Left hindlimb (tissue), 1 donor: ENCODE results near the gene CPED1.
"Not testable (repeated sequence)": the region's sequence is repeated elsewhere in the genome, so short reads cannot be mapped to it uniquely, and the experiment has no call there.

ENCODE experiments used
- DNase-seq: peaks from one replicate; pipeline ENCODE4 v3.0.0-alpha.2; 2018

The CPED1 gene

GRCh38 chr7:120997882-120998474, 9.5 kb downstream of the CPED1 start:
- DNase-seq: no peak

GRCh38 chr7:120998520-120998919, 10.0 kb downstream of the CPED1 start:
- no peak for DNase-seq

- no peak for DNase-seq
Measured at GRCh38 chr7:120998996-120999565, 10.6 kb downstream of the CPED1 start.

- no peak for DNase-seq
Measured at GRCh38 chr7:121000081-121000983, 11.8 kb downstream of the CPED1 start.

- DNase-seq: no peak
Measured at GRCh38 chr7:121001234-121001906, 12.9 kb downstream of the CPED1 start.

GRCh38 chr7:121002048-121002756, 13.7 kb downstream of the CPED1 start:
- no peak for DNase-seq

- no peak for DNase-seq
Measured at GRCh38 chr7:121002757-121003200, 14.3 kb downstream of the CPED1 start.

GRCh38 chr7:121003986-121004685, 15.6 kb downstream of the CPED1 start:
- DNase-seq: no peak

- DNase-seq: not testable (repeated sequence)
Measured at GRCh38 chr7:121005058-121005457, 16.5 kb downstream of the CPED1 start.

GRCh38 chr7:121005996-121006584, 17.6 kb downstream of the CPED1 start:
- DNase-seq: no peak

- no peak for DNase-seq
Measured at GRCh38 chr7:121006711-121007315, 18.3 kb downstream of the CPED1 start.

- no peak for DNase-seq
Measured at GRCh38 chr7:121008816-121009215, 20.3 kb downstream of the CPED1 start.

- no peak for DNase-seq
Measured at GRCh38 chr7:121011401-121011800, 22.9 kb downstream of the CPED1 start.

- DNase-seq: no peak
Measured at GRCh38 chr7:121012170-121012874, 23.8 kb downstream of the CPED1 start.

- no peak for DNase-seq
Measured at GRCh38 chr7:121012919-121013318, 24.4 kb downstream of the CPED1 start.

- DNase-seq: no peak
Measured at GRCh38 chr7:121015560-121015959, 27.0 kb downstream of the CPED1 start.

GRCh38 chr7:121016966-121017365, 28.5 kb downstream of the CPED1 start:
- no peak for DNase-seq

GRCh38 chr7:121017586-121017985, 29.1 kb downstream of the CPED1 start:
- no peak for DNase-seq

- no peak for DNase-seq
Measured at GRCh38 chr7:121019018-121019417, 30.5 kb downstream of the CPED1 start.

GRCh38 chr7:121020249-121020988, 31.9 kb downstream of the CPED1 start:
- DNase-seq: no peak
